HEK293 (cell line): ENCODE results near the gene SLC41A1.

Experiments
- KLF7 ChIP-seq: fragments of 450-650 bp; formaldehyde crosslinking; IDR thresholded peaks from 2 replicates; pipeline ENCODE4 v1.5.1; 2016; ENCODE audit warnings: missing biosample characterization, missing genetic modification characterization, borderline replicate concordance
- KLF8 ChIP-seq: fragments of 450-650 bp; formaldehyde crosslinking; IDR thresholded peaks from 2 replicates; pipeline ENCODE4 v1.5.1; 2016; ENCODE audit warnings: missing biosample characterization, missing genetic modification characterization
- RBAK ChIP-seq: fragments of 450-650 bp; formaldehyde crosslinking; IDR thresholded peaks from 2 replicates; pipeline ENCODE4 v1.5.1; 2016; ENCODE audit warnings: missing biosample characterization, missing genetic modification characterization
- SCRT1 ChIP-seq: fragments of 450-650 bp; formaldehyde crosslinking; IDR thresholded peaks from 2 replicates; pipeline ENCODE4 v1.5.1; 2016; ENCODE audit warnings: missing biosample characterization, missing genetic modification characterization, borderline replicate concordance
- SP2 ChIP-seq: fragments of 450-650 bp; formaldehyde crosslinking; IDR thresholded peaks from 2 replicates; pipeline ENCODE4 v1.5.1; 2016; ENCODE audit warnings: missing biosample characterization, missing genetic modification characterization
- SP3 ChIP-seq: fragments of 450-650 bp; formaldehyde crosslinking; IDR thresholded peaks from 2 replicates; pipeline ENCODE4 v1.5.1; 2016; ENCODE audit warnings: missing biosample characterization, missing genetic modification characterization
- WT1 ChIP-seq: fragments of 450-650 bp; formaldehyde crosslinking; IDR thresholded peaks from 2 replicates; pipeline ENCODE4 v1.5.1; 2016; ENCODE audit warnings: missing biosample characterization, missing genetic modification characterization
- ZBTB11 ChIP-seq: fragments of 450-650 bp; formaldehyde crosslinking; conservative IDR thresholded peaks from 2 replicates; pipeline ENCODE4 v1.5.1; 2016; ENCODE audit warnings: low read depth, missing biosample characterization, missing genetic modification characterization
- ZBTB6 ChIP-seq: fragments of 450-650 bp; formaldehyde crosslinking; IDR thresholded peaks from 2 replicates; pipeline ENCODE4 v1.5.1; 2017; ENCODE audit warnings: missing biosample characterization, missing genetic modification characterization
- ZFP41 ChIP-seq: fragments of 450-650 bp; formaldehyde crosslinking; IDR thresholded peaks from 2 replicates; pipeline ENCODE4 v1.5.1; 2016; ENCODE audit warnings: missing biosample characterization, missing genetic modification characterization, borderline replicate concordance
- ZNF148 ChIP-seq: fragments of 450-650 bp; formaldehyde crosslinking; IDR thresholded peaks from 2 replicates; pipeline ENCODE4 v1.5.0; 2017; ENCODE audit warnings: missing biosample characterization, missing genetic modification characterization, borderline replicate concordance
- ZNF354C ChIP-seq: fragments of 450-650 bp; formaldehyde crosslinking; IDR thresholded peaks from 2 replicates; pipeline ENCODE4 v1.5.1; 2016; ENCODE audit warnings: missing biosample characterization, missing genetic modification characterization, low read depth, borderline replicate concordance
- ZNF398 ChIP-seq: fragments of 450-650 bp; formaldehyde crosslinking; IDR thresholded peaks from 2 replicates; pipeline ENCODE4 v1.5.1; 2017; ENCODE audit warnings: missing biosample characterization, missing genetic modification characterization
- ZNF426 ChIP-seq: fragments of 450-650 bp; formaldehyde crosslinking; IDR thresholded peaks from 2 replicates; pipeline ENCODE4 v1.5.1; 2017; ENCODE audit warnings: missing biosample characterization, missing genetic modification characterization, mild to moderate bottlenecking, inconsistent platforms, moderate library complexity
- ZNF48 ChIP-seq: fragments of 450-650 bp; formaldehyde crosslinking; IDR thresholded peaks from 2 replicates; pipeline ENCODE4 v1.5.1; 2016; ENCODE audit warnings: missing biosample characterization, missing genetic modification characterization
- ZNF518A ChIP-seq: fragments of 450-650 bp; formaldehyde crosslinking; conservative IDR thresholded peaks from 2 replicates; pipeline ENCODE4 v1.5.1; 2016; ENCODE audit warnings: low read depth, missing biosample characterization, missing genetic modification characterization
- ZNF600 ChIP-seq: fragments of 450-650 bp; formaldehyde crosslinking; IDR thresholded peaks from 2 replicates; pipeline ENCODE4 v1.5.1; 2016; ENCODE audit warnings: missing biosample characterization, missing genetic modification characterization
- ZNF610 ChIP-seq: fragments of 450-650 bp; formaldehyde crosslinking; IDR thresholded peaks from 2 replicates; pipeline ENCODE4 v1.5.1; 2016; ENCODE audit warnings: missing biosample characterization, missing genetic modification characterization, borderline replicate concordance
- ZNF658 ChIP-seq: fragments of 450-650 bp; formaldehyde crosslinking; IDR thresholded peaks from 2 replicates; pipeline ENCODE4; 2016; ENCODE audit warnings: missing biosample characterization, missing genetic modification characterization
- ZNF660 ChIP-seq: fragments of 450-650 bp; IDR thresholded peaks from 2 replicates; pipeline ENCODE4 v1.5.1; 2018; ENCODE audit warnings: missing biosample characterization, mild to moderate bottlenecking, missing genetic modification characterization
- ZSCAN16 ChIP-seq: fragments of 450-650 bp; formaldehyde crosslinking; IDR thresholded peaks from 2 replicates; pipeline ENCODE4 v1.5.1; 2016; ENCODE audit warnings: missing biosample characterization, missing genetic modification characterization
- ZSCAN5A ChIP-seq: fragments of 450-650 bp; formaldehyde crosslinking; IDR thresholded peaks from 2 replicates; pipeline ENCODE4 v1.5.1; 2016; ENCODE audit warnings: missing biosample characterization, missing genetic modification characterization

The SLC41A1 gene

GRCh38 chr1:205750138-205751035 lies 62.6 kb downstream of the SLC41A1 start, which contains the start of gene NUCKS1 (continued):
- TF ChIP-seq ZNF148 (tag by site-specific recombination) (no peak), WT1 (tag by site-specific recombination) (peak; percentile 63; the same call in 1 of the 2 replicates), ZNF610 (tag by site-specific recombination) (0 out of 2 replicates have a peak, but pooled peaks have one; percentile 30), SP2 (tag by site-specific recombination) (peak; percentile 98), ZNF354C (tag by site-specific recombination) (no peak), ZNF660 (peak; percentile 78; the same call in 1 of the 2 replicates), KLF8 (tag by site-specific recombination) (peak; percentile 90), ZBTB11 (tag by site-specific recombination) (0 out of 2 replicates have a peak, but pooled peaks have one; percentile 44), ZNF600 (tag by site-specific recombination) (no peak; the same call in 1 of the 2 replicates), ZNF518A (tag by site-specific recombination) (peak; percentile 90), ZFP41 (tag by site-specific recombination) (no peak), SCRT1 (tag by site-specific recombination) (no peak), ZNF658 (tag by site-specific recombination) (no peak), ZNF48 (tag by site-specific recombination) (no peak), RBAK (tag by site-specific recombination) (no peak), ZNF426 (tag by site-specific recombination) (no peak), ZSCAN5A (0 out of 2 replicates have a peak, but pooled peaks have one; percentile 36), ZBTB6 (tag by site-specific recombination) (peak; percentile 19; the same call in 1 of the 2 replicates), SP3 (tag by site-specific recombination) (peak; percentile 99), ZSCAN16 (no peak), ZNF398 (peak; percentile 38; the same call in 1 of the 2 replicates), KLF7 (peak; percentile 31; the same call in 1 of the 2 replicates)
